HG02759 (cell line): ENCODE measurements around the gene ANKH.

Experiments used
- ATAC-seq: cut with Tn5 transposase; IDR thresholded peaks from one replicate; pipeline ENCODE4 v1.9.1; 2021; ENCODE audit warnings: mild to moderate bottlenecking, moderate library complexity; ENCODE audit not compliant: unreplicated experiment

The ANKH gene

GRCh38 chr5:14698495-14698894 lies 173.1 kb downstream of the ANKH start:
- ATAC-seq: no peak

GRCh38 chr5:14696851-14697250 lies 174.7 kb downstream of the ANKH start:
- no peak for ATAC-seq

GRCh38 chr5:14696057-14696456 lies 175.5 kb downstream of the ANKH start:
- ATAC-seq: no peak

GRCh38 chr5:14695152-14695551 lies 176.4 kb downstream of the ANKH start:
- no peak for ATAC-seq

GRCh38 chr5:14693070-14693469 lies 178.5 kb downstream of the ANKH start:
- no peak for ATAC-seq

GRCh38 chr5:14687023-14687665 lies 184.4 kb downstream of the ANKH start:
- ATAC-seq: no peak

GRCh38 chr5:14686517-14686916 lies 185.1 kb downstream of the ANKH start:
- ATAC-seq: no peak

GRCh38 chr5:14685757-14686156 lies 185.8 kb downstream of the ANKH start:
- peak; percentile 94 for ATAC-seq

GRCh38 chr5:14684757-14685156 lies 186.8 kb downstream of the ANKH start:
- no peak for ATAC-seq

GRCh38 chr5:14683906-14684455 lies 187.6 kb downstream of the ANKH start:
- ATAC-seq: no peak

GRCh38 chr5:14681236-14681752 lies 190.3 kb downstream of the ANKH start:
- ATAC-seq: no peak

GRCh38 chr5:14679595-14679994 lies 192.0 kb downstream of the ANKH start:
- ATAC-seq: no peak

- ATAC-seq: no peak
These were observed 192.7 kb downstream of the ANKH start for GRCh38 chr5:14678773-14679334.

GRCh38 chr5:14676320-14676719 lies 195.3 kb downstream of the ANKH start:
- ATAC-seq: peak; percentile 53

- ATAC-seq: peak; percentile 51
These were observed 195.7 kb downstream of the ANKH start for GRCh38 chr5:14675865-14676300.

- ATAC-seq: peak; percentile 2
These were observed 196.4 kb downstream of the ANKH start for GRCh38 chr5:14674983-14675854.

- ATAC-seq: no peak
These were observed 198.1 kb downstream of the ANKH start for GRCh38 chr5:14673443-14673842.

GRCh38 chr5:14672484-14673394 lies 198.8 kb downstream of the ANKH start:
- ATAC-seq: no peak

GRCh38 chr5:14672082-14672481 lies 199.5 kb downstream of the ANKH start:
- ATAC-seq: no peak

- no peak for ATAC-seq
These were observed 200.2 kb downstream of the ANKH start for GRCh38 chr5:14671414-14671813.
